HG03095 (cell line): ENCODE data around the gene NFE2L3.
A peak's percentile ranks its signal among the peaks of the same experiment; 100 is the strongest.
"Not testable (repeated sequence)": the region's sequence is repeated elsewhere in the genome, so short reads cannot be mapped to it uniquely, and the experiment has no call there.

Experiments used
- ATAC-seq: cut with Tn5 transposase; IDR thresholded peaks from one replicate; pipeline ENCODE4 v1.9.1; 2021; ENCODE audit warnings: moderate library complexity; ENCODE audit not compliant: unreplicated experiment

NFE2L3 gene

GRCh38 chr7:26151953-26152781 lies at the start of gene NFE2L3:
TSS of gene NFE2L3 (plus strand) at chr7:26152198. CDS start at chr7:26152499, 301 bp downstream.
- ATAC-seq, result peak; percentile 59

- no peak for ATAC-seq
Observed at GRCh38 chr7:26103596-26103995, 48.4 kb upstream of the NFE2L3 start.

GRCh38 chr7:26105236-26105635 lies 46.8 kb upstream of the NFE2L3 start:
- ATAC-seq, result no peak

GRCh38 chr7:26105931-26106330 lies 46.1 kb upstream of the NFE2L3 start:
- ATAC-seq, result no peak

- ATAC-seq, result no peak
Observed at GRCh38 chr7:26112203-26112740, 39.7 kb upstream of the NFE2L3 start.

GRCh38 chr7:26115650-26116049 lies 36.3 kb upstream of the NFE2L3 start:
- no peak for ATAC-seq

- no peak for ATAC-seq
Observed at GRCh38 chr7:26117142-26117807, 34.7 kb upstream of the NFE2L3 start.

- ATAC-seq, result no peak
Observed at GRCh38 chr7:26117970-26118369, 34.0 kb upstream of the NFE2L3 start.

GRCh38 chr7:26122745-26123144 lies 29.3 kb upstream of the NFE2L3 start:
- ATAC-seq, result no peak

GRCh38 chr7:26124775-26125174 lies 27.2 kb upstream of the NFE2L3 start:
- ATAC-seq, result not testable (repeated sequence)

- ATAC-seq, result no peak
Observed at GRCh38 chr7:26127411-26127810, 24.6 kb upstream of the NFE2L3 start.

- no peak for ATAC-seq
Observed at GRCh38 chr7:26131056-26131589, 20.9 kb upstream of the NFE2L3 start.

GRCh38 chr7:26135076-26135475 lies 16.9 kb upstream of the NFE2L3 start:
- ATAC-seq, result no peak

GRCh38 chr7:26135551-26135950 lies 16.4 kb upstream of the NFE2L3 start:
- ATAC-seq, result no peak

- no peak for ATAC-seq
Observed at GRCh38 chr7:26136831-26137230, 15.2 kb upstream of the NFE2L3 start.

GRCh38 chr7:26140380-26140779 lies 11.6 kb upstream of the NFE2L3 start:
- no peak for ATAC-seq

- ATAC-seq, result no peak
Observed at GRCh38 chr7:26141077-26141476, 10.9 kb upstream of the NFE2L3 start.

GRCh38 chr7:26143298-26144048 lies 8.5 kb upstream of the NFE2L3 start:
- ATAC-seq, result no peak

- ATAC-seq, result no peak
Observed at GRCh38 chr7:26144184-26145080, 7.6 kb upstream of the NFE2L3 start.

- no peak for ATAC-seq
Observed at GRCh38 chr7:26145238-26145637, 6.8 kb upstream of the NFE2L3 start.
